HepG2 (cell line): ENCODE measurements around the gene UNC5B. TPM values are rescaled to one million over a fixed set of nuclear protein-coding genes. Genes with fewer than 3 reads are reported as not detected.

Source experiments
- ATAC-seq: fragments of 200-7000 bp; cut with Tn5 transposase; 3 replicates; pipeline ENCODE4 v1.9.1; 2020; ENCODE audit warnings: mild to moderate bottlenecking, moderate library complexity
- BruUV-seq: library from RNA; stranded (reverse); fragments of 400-500 nt; replicated peaks from 2 replicates; lab custom pipeline; 2021; lab: Mats Ljungman, UMichigan
- CTCF ChIA-PET: fragments of 300-600 bp; formaldehyde crosslinking; extraction: SDS; loops from one replicate; lab custom pipeline; 2021; ENCODE audit warnings: low total read pairs, inconsistent platforms, low intra/inter-chr PET ratio; lab: Yijun Ruan, JAX
- POLR2A ChIA-PET: fragments of 350-600 bp; sonication (Branson Sonifier 250); formaldehyde crosslinking; loops from one replicate; lab custom pipeline; 2020; ENCODE audit warnings: antibody characterized with exemption, inconsistent platforms; lab: Yijun Ruan, JAX
- DNase-seq: peaks from one replicate; pipeline ENCODE4 v3.0.0-alpha.2; 2015; ENCODE audit warnings: low spot score
- FAIRE-seq: peaks from 3 replicates; lab custom pipeline; 2011; peaks lifted over from hg19 to GRCh38; lab: Jason Lieb, UNC
- H2AFZ ChIP-seq: one replicate; pipeline ENCODE4 v1.6.1; 2011; ENCODE audit warnings: low read length, inconsistent platforms
- H3K27ac ChIP-seq: fragments of 300-600 bp; 3 replicates; pipeline ENCODE4 v1.8.0; 2011; ENCODE audit warnings: mixed run types, mild to moderate bottlenecking, mixed read lengths, low read length, inconsistent platforms; ENCODE audit not compliant: insufficient read depth; ENCODE audit errors: extremely low read length
- H3K27me3 ChIP-seq, 2 experiments: fragments of 200-600 bp in 1 of 2; 2 replicates in 1 of 2; 3 replicates in 1 of 2; pipeline versions ENCODE4 v1.6.0 to v1.8.0; 2011; ENCODE audit warnings: low read length in 2 of 2, mild to moderate bottlenecking in 2 of 2, moderate library complexity in 2 of 2, inconsistent platforms in 1 of 2; ENCODE audit not compliant: insufficient read depth in 2 of 2, control insufficient read depth in 1 of 2
- H3K36me3 ChIP-seq, 2 experiments: fragments of 200-600 bp in 1 of 2; replicated peaks in 1 of 2; 2 replicates in 1 of 2; 3 replicates in 1 of 2; pipeline versions ENCODE4 v1.5.1 to v1.8.0; 2011; ENCODE audit warnings: low read length in 2 of 2, inconsistent platforms in 1 of 2; ENCODE audit not compliant: insufficient read depth in 2 of 2, control insufficient read depth in 1 of 2
- H3K4me1 ChIP-seq: 2 replicates; pipeline ENCODE4 v1.5.1; 2012; ENCODE audit warnings: low read length, inconsistent platforms; ENCODE audit not compliant: insufficient read depth
- H3K4me2 ChIP-seq: 2 replicates; pipeline ENCODE4 v1.6.0; 2011; ENCODE audit warnings: low read depth, low read length, inconsistent platforms
- H3K4me3 ChIP-seq, 3 experiments: fragments of 200-600 bp in 1 of 3; sonication (generic), shearing (Covaris generic) in 1 of 3; replicated peaks in 1 of 3; 2 replicates each; pipeline ENCODE4 v1.5.1; 2011 to 2016; ENCODE audit warnings: low read length in 3 of 3, inconsistent platforms in 2 of 3, low read depth in 2 of 3, mild to moderate bottlenecking in 2 of 3, control low read depth in 1 of 3, mixed read lengths in 1 of 3; ENCODE audit not compliant: insufficient read depth in 1 of 3
- H3K79me2 ChIP-seq: one replicate; pipeline ENCODE4 v1.6.1; 2011; ENCODE audit warnings: low read length, inconsistent platforms; ENCODE audit not compliant: insufficient read depth
- H3K9ac ChIP-seq: 2 replicates; pipeline ENCODE4 v1.6.0; 2011; ENCODE audit warnings: mild to moderate bottlenecking, low read depth, low read length, inconsistent platforms; ENCODE audit not compliant: insufficient read depth
- H3K9me3 ChIP-seq: 2 replicates; pipeline ENCODE4 v1.5.1; 2012; ENCODE audit warnings: mild to moderate bottlenecking, low read length
- H4K20me1 ChIP-seq: 2 replicates; pipeline ENCODE4 v1.6.0; 2011; ENCODE audit warnings: inconsistent platforms, mild to moderate bottlenecking, low read length, moderate library complexity; ENCODE audit not compliant: insufficient read depth
- ADNP ChIP-seq: sonication (generic); formaldehyde crosslinking; IDR thresholded peaks from 2 replicates; pipeline ENCODE4 v1.4.0; 2020; ENCODE audit warnings: missing genetic modification reagents
- FOXO1 ChIP-seq: sonication (generic); formaldehyde crosslinking; IDR thresholded peaks from 2 replicates; pipeline ENCODE4 v1.4.0; 2020; ENCODE audit warnings: missing genetic modification reagents
- KDM5A ChIP-seq: fragments of 200-600 bp; sonication (generic); IDR thresholded peaks from 2 replicates; pipeline ENCODE4 v1.7.0; 2018; ENCODE audit warnings: antibody characterized with exemption, mild to moderate bottlenecking, low read length, borderline replicate concordance
- KLF16 ChIP-seq, 2 experiments: sonication (generic) in 1 of 2; formaldehyde crosslinking in 1 of 2; IDR thresholded peaks; 2 replicates each; pipeline versions ENCODE4 v1.6.1 to v1.8.0; 2016 to 2023; ENCODE audit warnings: missing genetic modification reagents in 2 of 2, missing compliant biosample characterization in 1 of 2
- MED1 ChIP-seq: sonication (generic); formaldehyde crosslinking; IDR thresholded peaks from 2 replicates; pipeline ENCODE4 v1.4.0; 2020; ENCODE audit warnings: missing genetic modification reagents
- MED13 ChIP-seq: sonication (generic); formaldehyde crosslinking; IDR thresholded peaks from 2 replicates; pipeline ENCODE4 v1.5.0; 2020; ENCODE audit warnings: missing genetic modification reagents
- TOPORS ChIP-seq: sonication (generic); formaldehyde crosslinking; IDR thresholded peaks from 2 replicates; pipeline ENCODE4 v1.8.0; 2023; ENCODE audit warnings: mild to moderate bottlenecking, missing genetic modification reagents
- ZMYM2 ChIP-seq: sonication (generic); formaldehyde crosslinking; IDR thresholded peaks from 2 replicates; pipeline ENCODE4 v1.8.0; 2022; ENCODE audit warnings: mild to moderate bottlenecking, missing genetic modification reagents
- ZNF234 ChIP-seq: sonication (generic); formaldehyde crosslinking; conservative IDR thresholded peaks from 2 replicates; pipeline ENCODE4 v1.5.1; 2020; ENCODE audit warnings: mild to moderate bottlenecking, missing genetic modification reagents
- ZNF367 ChIP-seq: sonication (generic); formaldehyde crosslinking; IDR thresholded peaks from 2 replicates; pipeline ENCODE4 v1.4.0; 2020; ENCODE audit warnings: missing genetic modification reagents, borderline replicate concordance
- ZNF615 ChIP-seq: sonication (generic); formaldehyde crosslinking; IDR thresholded peaks from 2 replicates; pipeline ENCODE4 v1.5.0; 2020; ENCODE audit warnings: mild to moderate bottlenecking, missing genetic modification reagents, borderline replicate concordance
- ZNF768 ChIP-seq: sonication (generic); formaldehyde crosslinking; IDR thresholded peaks from 2 replicates; pipeline ENCODE4 v1.4.0; 2020; ENCODE audit warnings: missing genetic modification reagents
- ZZZ3 ChIP-seq: sonication (generic); formaldehyde crosslinking; IDR thresholded peaks from 2 replicates; pipeline ENCODE4 v1.4.0; 2020; ENCODE audit warnings: missing genetic modification reagents, mild to moderate bottlenecking, borderline replicate concordance
- WGBS: methylation state at CpG from one replicate; pipeline ENCODE4 v1.1.6; 2017; ENCODE audit warnings: low lambda C conversion rate; 5-methylcytosine and 5-hydroxymethylcytosine counted together
- in situ Hi-C: cut with HindIII; loops from 2 replicates; pipeline ENCODE4 v1.10.0; 2017; ENCODE audit warnings: low pct_unique_long_range_greater_than_20kb; ENCODE audit not compliant: extremely low pct_ligation_motif_present
- intact Hi-C: fragments of 100-400 bp; cut with micrococcal nuclease; formaldehyde crosslinking; loops from one replicate; pipeline ENCODE4 v1.10.0; 2022; ENCODE audit not compliant: unreplicated experiment
- polyA plus RNA-seq, 8 experiments: library from polyadenylated mRNA; depleted of rRNA in 3 of 8; stranded (reverse) in 7 of 8; unstranded in 1 of 8; fragments of >200 nt; fragmentation: Illumina TruSeq in 4 of 8; extraction: Trizol in 4 of 8; gene quantifications; 2 replicates each; pipeline versions ENCODE4 v1.2.1 to v1.2.3, GENCODE V29; 2011 to 2016; ENCODE audit warnings: low read depth in 4 of 8, missing spikeins in 1 of 8, mixed read lengths in 1 of 8; ENCODE audit not compliant: insufficient read depth in 1 of 8
- total RNA-seq, 5 experiments: library from RNA; depleted of rRNA; stranded (reverse); fragments of >200 nt; fragmentation: Illumina TruSeq; extraction: Trizol; gene quantifications; 2 replicates each; pipeline ENCODE4 v1.2.3, GENCODE V29; 2016; ENCODE audit warnings: low read depth in 1 of 5
- TF ChIP-seq, protein P1 (sequence below): sonication (generic); formaldehyde crosslinking; conservative IDR thresholded peaks from 2 replicates; pipeline ENCODE4 v1.4.0; 2020; ENCODE audit warnings: missing genetic modification reagents
- TF ChIP-seq, protein P2 (sequence below): sonication (generic); formaldehyde crosslinking; IDR thresholded peaks from 2 replicates; pipeline ENCODE4 v1.5.0; 2020; ENCODE audit warnings: mild to moderate bottlenecking, missing genetic modification reagents

UNC5B gene
- total and polyA plus RNA-seq, 2 of the 13 experiments (the other 11 are each of a cell fraction or from before 2014, with no cell fraction given), result 0.07 TPM

DNA sequence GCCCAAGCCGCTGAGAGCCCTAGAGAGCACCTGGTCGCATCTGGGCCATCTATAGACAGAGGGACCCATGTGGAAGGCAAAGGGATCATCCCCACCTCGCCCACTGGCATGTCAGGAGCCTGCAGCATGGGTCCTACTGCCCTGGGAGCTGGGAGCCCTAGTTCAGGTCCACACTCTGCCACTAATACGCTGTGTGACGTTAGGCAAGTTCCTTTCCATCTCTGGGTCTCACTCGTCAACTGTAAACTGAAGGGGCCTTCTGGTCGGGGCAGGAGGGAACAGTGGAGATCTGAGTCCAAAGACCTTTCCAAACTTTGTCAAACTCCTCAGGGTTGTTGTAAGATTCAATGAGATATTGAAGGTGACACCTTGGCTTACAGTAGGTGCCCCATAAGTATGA, 23.4 kb downstream of the UNC5B start:
- POLR2A ChIA-PET, result no interaction called here
- CTCF ChIA-PET, result no interaction called here
- Histone ChIP-seq H3K27me3 (peaks cover 3 to 53% of the 10 kb centered on the region in 2 experiments; a peak in 3 of 5 replicates), H3K4me3 (no peak overlapping the region), H3K79me2 (no peaks in the 10 kb centered on the region), H3K4me1 (no peaks in the 10 kb centered on the region)
- WGBS, result 23% methylated on average over 6 of the region's 7 CpGs
- no peak for FAIRE-seq
- no peak for ATAC-seq
- in situ Hi-C loops, result no loop called here
- TF ChIP-seq MED1 (no peak), ZNF768 (peak; percentile 80)
- TF ChIP-seq, all 625 proteins: peak for 1
- BruUV-seq, result no TSS peak
- H3K9me3 ChIP-seq, result no peaks in the 10 kb centered on the region
- H3K9ac ChIP-seq, result no peak overlapping the region
- H2AFZ ChIP-seq, result no peak overlapping the region
- no peaks in the 10 kb centered on the region for H3K36me3 ChIP-seq
- no peak for DNase-seq
- peaks cover 3% of the 10 kb centered on the region; the same call in 1 of the 2 replicates for H4K20me1 ChIP-seq
- no peak overlapping the region for H3K4me2 ChIP-seq
- H3K27ac ChIP-seq, result no peak overlapping the region
- intact Hi-C loops, result no loop called here

DNA sequence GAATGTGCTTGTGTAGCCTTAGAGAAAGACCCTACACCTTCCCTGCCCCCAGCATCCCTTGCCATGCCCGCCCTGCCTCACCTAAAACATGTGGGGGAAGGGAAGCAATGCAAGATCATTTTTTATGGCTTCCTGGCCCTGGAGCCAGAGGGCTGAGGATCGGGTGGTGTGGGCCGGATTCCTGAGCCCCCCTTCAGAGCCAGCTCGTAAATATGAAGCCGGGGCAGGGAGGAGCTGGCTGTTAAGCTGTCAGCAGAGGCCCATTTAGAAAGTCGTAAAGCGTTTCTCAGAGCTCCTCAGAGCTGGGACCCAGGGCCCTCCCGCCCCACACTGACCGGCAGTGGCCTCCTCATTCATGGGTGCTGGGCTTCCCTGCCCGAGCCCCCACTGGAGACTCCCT, 23.9 kb downstream of the UNC5B start:
- Histone ChIP-seq H3K27ac (no peak overlapping the region), H2AFZ (no peak overlapping the region), H3K9me3 (no peaks in the 10 kb centered on the region), H4K20me1 (peaks cover 3% of the 10 kb centered on the region; the same call in 1 of the 2 replicates), H3K9ac (no peak overlapping the region), H3K27me3 (peaks cover 3 to 53% of the 10 kb centered on the region in 2 experiments; a peak in 3 of 5 replicates), H3K79me2 (no peaks in the 10 kb centered on the region), H3K4me2 (no peak overlapping the region), H3K4me1 (no peaks in the 10 kb centered on the region), H3K4me3 (no peak overlapping the region), H3K36me3 (no peaks in the 10 kb centered on the region)
- in situ Hi-C loops, result no loop called here
- FAIRE-seq (no peak), DNase-seq (no peak), ATAC-seq (no peak)
- CTCF ChIA-PET, result no interaction called here
- WGBS, result 15% methylated on average over 6 of the region's 10 CpGs
- intact Hi-C loops, result no loop called here
- BruUV-seq, result no TSS peak
- POLR2A ChIA-PET, result no interaction called here
- TF ChIP-seq MED13 (CRISPR knock-in tag) (no peak), KDM5A (no peak), ZNF234 (CRISPR knock-in tag) (no peak), ZNF367 (CRISPR knock-in tag) (no peak), ZNF615 (CRISPR knock-in tag) (no peak), KLF16 (CRISPR knock-in tag; IDR thresholded peaks at IDR 0.05) (no peak), ZZZ3 (CRISPR knock-in tag) (no peak), ZMYM2 (CRISPR knock-in tag) (no peak), ADNP (no peak), FOXO1 (CRISPR knock-in tag) (no peak), TOPORS (CRISPR knock-in tag) (no peak)
- TF ChIP-seq, protein P1, sequence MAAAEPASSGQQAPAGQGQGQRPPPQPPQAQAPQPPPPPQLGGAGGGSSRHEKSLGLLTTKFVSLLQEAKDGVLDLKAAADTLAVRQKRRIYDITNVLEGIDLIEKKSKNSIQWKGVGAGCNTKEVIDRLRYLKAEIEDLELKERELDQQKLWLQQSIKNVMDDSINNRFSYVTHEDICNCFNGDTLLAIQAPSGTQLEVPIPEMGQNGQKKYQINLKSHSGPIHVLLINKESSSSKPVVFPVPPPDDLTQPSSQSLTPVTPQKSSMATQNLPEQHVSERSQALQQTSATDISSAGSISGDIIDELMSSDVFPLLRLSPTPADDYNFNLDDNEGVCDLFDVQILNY (CRISPR knock-in tag), result no peak
- TF ChIP-seq, protein P2, sequence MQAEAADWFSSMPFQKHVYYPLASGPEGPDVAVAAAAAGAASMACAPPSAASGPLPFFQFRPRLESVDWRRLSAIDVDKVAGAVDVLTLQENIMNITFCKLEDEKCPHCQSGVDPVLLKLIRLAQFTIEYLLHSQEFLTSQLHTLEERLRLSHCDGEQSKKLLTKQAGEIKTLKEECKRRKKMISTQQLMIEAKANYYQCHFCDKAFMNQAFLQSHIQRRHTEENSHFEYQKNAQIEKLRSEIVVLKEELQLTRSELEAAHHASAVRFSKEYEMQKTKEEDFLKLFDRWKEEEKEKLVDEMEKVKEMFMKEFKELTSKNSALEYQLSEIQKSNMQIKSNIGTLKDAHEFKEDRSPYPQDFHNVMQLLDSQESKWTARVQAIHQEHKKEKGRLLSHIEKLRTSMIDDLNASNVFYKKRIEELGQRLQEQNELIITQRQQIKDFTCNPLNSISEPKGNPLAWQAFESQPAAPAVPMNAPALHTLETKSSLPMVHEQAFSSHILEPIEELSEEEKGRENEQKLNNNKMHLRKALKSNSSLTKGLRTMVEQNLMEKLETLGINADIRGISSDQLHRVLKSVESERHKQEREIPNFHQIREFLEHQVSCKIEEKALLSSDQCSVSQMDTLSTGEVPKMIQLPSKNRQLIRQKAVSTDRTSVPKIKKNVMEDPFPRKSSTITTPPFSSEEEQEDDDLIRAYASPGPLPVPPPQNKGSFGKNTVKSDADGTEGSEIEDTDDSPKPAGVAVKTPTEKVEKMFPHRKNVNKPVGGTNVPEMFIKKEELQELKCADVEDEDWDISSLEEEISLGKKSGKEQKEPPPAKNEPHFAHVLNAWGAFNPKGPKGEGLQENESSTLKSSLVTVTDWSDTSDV, result no peak
